Measurements from ENCODE around the gene HK3. TPM values are rescaled to one million over a fixed set of nuclear protein-coding genes. Genes with fewer than 3 reads are reported as not detected.

Gene HK3
- polyA plus RNA-seq, 2 of the 4 experiments (the other 2 are of a cell fraction) = 0.04 to 0.12 TPM

GRCh38 chr5:176862330-176862995 lies 36.7 kb downstream of the HK3 start (continued):
- TF ChIP-seq, protein P1, sequence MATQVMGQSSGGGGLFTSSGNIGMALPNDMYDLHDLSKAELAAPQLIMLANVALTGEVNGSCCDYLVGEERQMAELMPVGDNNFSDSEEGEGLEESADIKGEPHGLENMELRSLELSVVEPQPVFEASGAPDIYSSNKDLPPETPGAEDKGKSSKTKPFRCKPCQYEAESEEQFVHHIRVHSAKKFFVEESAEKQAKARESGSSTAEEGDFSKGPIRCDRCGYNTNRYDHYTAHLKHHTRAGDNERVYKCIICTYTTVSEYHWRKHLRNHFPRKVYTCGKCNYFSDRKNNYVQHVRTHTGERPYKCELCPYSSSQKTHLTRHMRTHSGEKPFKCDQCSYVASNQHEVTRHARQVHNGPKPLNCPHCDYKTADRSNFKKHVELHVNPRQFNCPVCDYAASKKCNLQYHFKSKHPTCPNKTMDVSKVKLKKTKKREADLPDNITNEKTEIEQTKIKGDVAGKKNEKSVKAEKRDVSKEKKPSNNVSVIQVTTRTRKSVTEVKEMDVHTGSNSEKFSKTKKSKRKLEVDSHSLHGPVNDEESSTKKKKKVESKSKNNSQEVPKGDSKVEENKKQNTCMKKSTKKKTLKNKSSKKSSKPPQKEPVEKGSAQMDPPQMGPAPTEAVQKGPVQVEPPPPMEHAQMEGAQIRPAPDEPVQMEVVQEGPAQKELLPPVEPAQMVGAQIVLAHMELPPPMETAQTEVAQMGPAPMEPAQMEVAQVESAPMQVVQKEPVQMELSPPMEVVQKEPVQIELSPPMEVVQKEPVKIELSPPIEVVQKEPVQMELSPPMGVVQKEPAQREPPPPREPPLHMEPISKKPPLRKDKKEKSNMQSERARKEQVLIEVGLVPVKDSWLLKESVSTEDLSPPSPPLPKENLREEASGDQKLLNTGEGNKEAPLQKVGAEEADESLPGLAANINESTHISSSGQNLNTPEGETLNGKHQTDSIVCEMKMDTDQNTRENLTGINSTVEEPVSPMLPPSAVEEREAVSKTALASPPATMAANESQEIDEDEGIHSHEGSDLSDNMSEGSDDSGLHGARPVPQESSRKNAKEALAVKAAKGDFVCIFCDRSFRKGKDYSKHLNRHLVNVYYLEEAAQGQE (IDR thresholded peaks at IDR 0.05) = no peak
- TF ChIP-seq NPAS2 (CRISPR knock-in tag; IDR thresholded peaks at IDR 0.05; ENCODE audit: borderline replicate concordance) (no peak), SMC3 (IDR thresholded peaks at IDR 0.05) (no peak), ZC3H11A (IDR thresholded peaks at IDR 0.05) (no peak)

DNA sequence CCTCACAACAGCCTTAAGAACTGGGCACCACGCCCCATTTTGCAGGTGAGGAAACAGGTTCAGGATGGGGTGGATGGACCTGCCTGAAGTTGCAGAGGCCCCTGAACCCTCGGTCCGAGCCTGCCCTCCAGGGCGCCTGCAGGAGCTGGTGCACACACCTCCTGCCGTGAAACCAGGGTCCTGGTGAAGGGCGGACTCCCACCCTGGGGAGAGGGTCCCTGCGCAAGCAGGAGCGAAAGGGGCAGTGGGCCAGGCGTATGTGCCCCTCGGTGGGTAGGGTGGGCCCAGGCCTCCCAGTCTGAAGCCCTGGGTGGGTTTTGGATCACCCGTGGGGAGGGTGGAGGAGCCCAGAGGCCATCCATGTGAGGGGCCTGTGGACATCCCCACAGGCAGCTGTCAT lies 37.9 kb downstream of the HK3 start:
- Histone ChIP-seq H3K9me3 (no peaks in the 10 kb centered on the region), H3K4me2 (no peak overlapping the region), H3K27ac (no peak overlapping the region), H3K4me3 (no peak overlapping the region), H3K4me1 (no peaks in the 10 kb centered on the region)
- ChIA-PET POLR2A (no interaction called here), CTCF (interaction anchor here (0.9 to 1.6 kb wide), 3 partner anchors 9 to 203 kb away, joined by 3 to 5 read pairs (median 3); no protein-coding TSS in a partner anchor)
- 40% methylated on average over 10 of the region's 11 CpGs for WGBS (ENCODE audit: missing lambda C conversion rate)
- ATAC-seq (no peak), FAIRE-seq (no peak), DNase-seq (ENCODE audit: low read depth in 1 of 2, low spot score in 1 of 2) (no peak)
- no peak for TF ChIP-seq KDM1A (IDR thresholded peaks at IDR 0.05; ENCODE audit: low read depth)
- no peak for TF ChIP-seq RARB (CRISPR knock-in tag; IDR thresholded peaks at IDR 0.05)
- TF ChIP-seq KDM5A (IDR thresholded peaks at IDR 0.05) = no peak
- TF ChIP-seq, protein P2, sequence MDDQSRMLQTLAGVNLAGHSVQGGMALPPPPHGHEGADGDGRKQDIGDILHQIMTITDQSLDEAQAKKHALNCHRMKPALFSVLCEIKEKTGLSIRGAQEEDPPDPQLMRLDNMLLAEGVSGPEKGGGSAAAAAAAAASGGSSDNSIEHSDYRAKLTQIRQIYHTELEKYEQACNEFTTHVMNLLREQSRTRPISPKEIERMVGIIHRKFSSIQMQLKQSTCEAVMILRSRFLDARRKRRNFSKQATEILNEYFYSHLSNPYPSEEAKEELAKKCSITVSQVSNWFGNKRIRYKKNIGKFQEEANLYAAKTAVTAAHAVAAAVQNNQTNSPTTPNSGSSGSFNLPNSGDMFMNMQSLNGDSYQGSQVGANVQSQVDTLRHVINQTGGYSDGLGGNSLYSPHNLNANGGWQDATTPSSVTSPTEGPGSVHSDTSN (IDR thresholded peaks at IDR 0.05) = no peak
- no peak for TF ChIP-seq POLR2A (IDR thresholded peaks at IDR 0.05; ENCODE audit: low read length)

DNA sequence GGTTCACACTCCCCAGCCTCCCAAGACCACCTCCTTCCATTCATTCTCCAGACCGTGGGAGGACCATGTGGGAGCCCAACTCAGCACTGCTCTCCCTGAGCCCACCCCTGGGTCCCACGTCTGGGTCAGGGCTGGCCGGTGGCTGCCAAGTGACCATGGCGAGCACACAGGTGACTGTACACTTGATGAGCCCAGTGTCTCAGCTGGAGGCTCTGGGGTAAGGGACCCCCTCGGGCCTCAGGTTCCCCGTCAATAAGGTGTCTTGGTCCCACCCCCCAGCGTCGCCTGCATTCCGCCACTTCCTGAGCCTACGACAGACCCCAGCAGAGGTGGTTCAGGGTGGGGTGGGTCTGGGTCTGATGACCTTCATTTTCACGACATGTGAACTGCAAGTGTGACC lies 38.8 kb downstream of the HK3 start:
- Histone ChIP-seq H3K27ac (no peak overlapping the region), H3K4me1 (no peaks in the 10 kb centered on the region), H3K4me3 (no peak overlapping the region), H3K9me3 (no peaks in the 10 kb centered on the region), H3K4me2 (no peak overlapping the region)
- ATAC-seq (no peak), DNase-seq (ENCODE audit: low read depth in 1 of 2, low spot score in 1 of 2) (no peak), FAIRE-seq (no peak)
- ChIA-PET CTCF (interaction anchor here (0.9 to 1.6 kb wide), 3 partner anchors 10 to 202 kb away, joined by 3 to 5 read pairs (median 3); no protein-coding TSS in a partner anchor), POLR2A (no interaction called here)
- no peak for TF ChIP-seq CBX2 (IDR thresholded peaks at IDR 0.05; ENCODE audit: borderline replicate concordance, low read depth)
- no peak for TF ChIP-seq HOXB13 (CRISPR knock-in tag; IDR thresholded peaks at IDR 0.05; ENCODE audit: low read depth)
- TF ChIP-seq MAZ (IDR thresholded peaks at IDR 0.05; ENCODE audit: borderline replicate concordance, low read depth, low read length) = no peak
- TF ChIP-seq CEBPB (IDR thresholded peaks at IDR 0.05) = no peak
- TF ChIP-seq GATA3 (IDR thresholded peaks at IDR 0.05; ENCODE audit: borderline replicate concordance) = no peak
- no peak for TF ChIP-seq HDAC2 (IDR thresholded peaks at IDR 0.05)
- no peak for TF ChIP-seq E2F6 (IDR thresholded peaks at IDR 0.05; ENCODE audit: borderline replicate concordance, low read depth)
- TF ChIP-seq NR3C1 (IDR thresholded peaks at IDR 0.05) = no peak
- no peak for TF ChIP-seq NFE2L2 (conservative IDR thresholded peaks at IDR 0.05; ENCODE audit: low read length)
- no peak for TF ChIP-seq JUN (IDR thresholded peaks at IDR 0.05)
- no peak for TF ChIP-seq FOSL2 (IDR thresholded peaks at IDR 0.05)
- no peak for TF ChIP-seq FOSL2 (CRISPR knock-in tag; IDR thresholded peaks at IDR 0.05)
- TF ChIP-seq USF2 (IDR thresholded peaks at IDR 0.05) = no peak
- WGBS (ENCODE audit: missing lambda C conversion rate) = 47% methylated on average over 9 of the region's 11 CpGs
